Natural killer cell treated with Interleukin-12 subunit alpha and Interleukin-12 subunit beta and Interleukin-15 and Interleukin-18, amount 100 ng/mL, for 72 hours (primary cell): ENCODE results near the gene NPAT. TPM values are rescaled to one million over a fixed set of nuclear protein-coding genes. Genes with fewer than 3 reads are reported as not detected.

ENCODE experiments used
- ATAC-seq, 2 donors: fragments of 150-1000 bp; cut with Tn5 transposase in 1 of 2; sonication (Bioruptor Pico), chemical (Tn5 transposase) in 1 of 2; 2 replicates each; pipeline ENCODE4 v1.10.0; 2021
- DNase-seq: peaks from one replicate; pipeline ENCODE4 v3.0.0; 2022; ENCODE audit warnings: low spot score
- H3K27ac Mint-ChIP-seq, 2 donors: 1 replicate in 1 of 2; 2 replicates in 1 of 2; pipeline ENCODE4 v1.8.0; 2022; ENCODE audit warnings: mixed read lengths in 2 of 2, mild to moderate bottlenecking in 1 of 2, moderate library complexity in 1 of 2
- H3K27me3 Mint-ChIP-seq, 2 donors: 1 replicate in 1 of 2; 2 replicates in 1 of 2; pipeline ENCODE4 v1.8.0; 2022; ENCODE audit warnings: mixed read lengths in 2 of 2
- H3K36me3 Mint-ChIP-seq: one replicate; pipeline ENCODE4 v1.8.0; 2022; ENCODE audit warnings: mixed read lengths
- H3K4me1 Mint-ChIP-seq, 2 donors: 1 replicate in 1 of 2; 2 replicates in 1 of 2; pipeline ENCODE4 v1.8.0; 2022; ENCODE audit warnings: low read depth in 2 of 2, mixed read lengths in 2 of 2, mild to moderate bottlenecking in 1 of 2
- H3K4me3 Mint-ChIP-seq: one replicate; pipeline ENCODE4 v1.8.0; 2022; ENCODE audit warnings: mixed read lengths
- H3K9me3 Mint-ChIP-seq: 2 replicates; pipeline ENCODE4 v1.8.0; 2022; ENCODE audit warnings: mixed read lengths
- total RNA-seq, 2 donors: library from RNA; stranded (reverse); gene quantifications; one replicate each; pipeline ENCODE4 v1.2.3, GENCODE V29; 2022

The NPAT gene
- total RNA-seq, 2 donors from 2014 or later: 31.1 to 35.8 TPM

DNA sequence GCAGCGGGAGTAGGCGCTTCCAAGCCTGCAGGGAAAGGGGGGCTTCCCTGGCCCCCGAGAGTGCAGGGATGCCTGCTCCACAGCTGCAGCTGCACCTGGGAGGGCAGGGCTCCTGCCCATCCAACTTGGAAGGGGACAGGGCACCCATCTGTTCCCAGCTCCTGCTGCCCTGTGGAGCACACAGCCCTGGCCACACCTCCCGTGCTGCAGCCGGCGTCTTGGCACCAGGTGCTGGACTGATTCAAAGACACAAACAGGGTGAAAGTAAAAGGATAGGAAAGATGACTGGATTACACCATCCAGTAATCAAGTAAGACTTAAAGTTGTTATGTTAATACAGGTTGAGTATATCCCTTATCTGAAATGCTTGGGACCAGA lies 14.8 kb downstream of the NPAT start:
- no peak overlapping the region for H3K4me3 Mint-ChIP-seq
- DNase-seq (no peak), ATAC-seq (no peak)
- no peaks in the 10 kb centered on the region for H3K27me3 Mint-ChIP-seq
- H3K36me3 Mint-ChIP-seq: peaks cover 43% of the 10 kb centered on the region
- peaks cover 4% of the 10 kb centered on the region for H3K9me3 Mint-ChIP-seq
- H3K4me1 Mint-ChIP-seq: peaks cover 22 to 25% of the 10 kb centered on the region in 2 donors
- H3K27ac Mint-ChIP-seq: no peak overlapping the region

DNA sequence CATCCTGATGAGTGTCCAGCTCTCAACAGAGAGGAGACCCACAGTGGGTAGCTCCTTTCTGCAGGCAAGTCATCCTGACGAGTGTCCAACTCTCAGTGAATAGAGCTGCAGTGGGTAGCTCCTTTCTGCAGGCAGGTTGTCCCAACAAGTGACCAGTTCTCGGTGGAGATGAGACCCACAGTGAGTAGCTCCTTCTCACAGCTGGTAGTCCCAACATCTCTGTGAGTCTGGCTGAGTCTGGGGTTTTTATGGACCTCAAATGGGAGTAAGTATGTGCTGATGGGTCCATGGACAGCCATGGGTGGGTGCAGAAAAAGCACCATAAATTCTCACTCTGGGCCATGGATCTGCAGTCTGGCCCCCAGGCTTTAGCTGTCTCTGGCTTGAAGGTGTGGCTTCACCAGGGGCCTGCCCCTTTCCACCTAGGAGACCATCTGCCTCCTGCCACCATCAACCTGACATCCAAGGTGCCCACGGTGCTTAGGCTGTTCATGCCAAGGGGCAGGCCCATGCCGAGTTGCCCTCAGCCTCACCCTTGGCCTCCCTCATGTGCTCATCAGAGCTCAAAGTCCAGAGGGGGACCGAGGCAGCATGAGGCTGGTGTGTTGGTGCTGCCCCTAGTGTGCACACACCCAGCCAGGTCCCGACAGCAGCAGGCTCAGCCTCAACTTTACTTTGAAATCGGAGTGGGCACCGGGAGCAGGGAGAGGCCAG lies 15.3 kb downstream of the NPAT start:
- ATAC-seq: no peak
- Mint-ChIP-seq H3K36me3 (peaks cover 43% of the 10 kb centered on the region), H3K4me1 (peaks cover 22 to 25% of the 10 kb centered on the region in 2 donors), H3K27me3 (no peaks in the 10 kb centered on the region), H3K4me3 (no peak overlapping the region), H3K9me3 (peaks cover 4% of the 10 kb centered on the region), H3K27ac (no peak overlapping the region)
- no peak for DNase-seq

DNA sequence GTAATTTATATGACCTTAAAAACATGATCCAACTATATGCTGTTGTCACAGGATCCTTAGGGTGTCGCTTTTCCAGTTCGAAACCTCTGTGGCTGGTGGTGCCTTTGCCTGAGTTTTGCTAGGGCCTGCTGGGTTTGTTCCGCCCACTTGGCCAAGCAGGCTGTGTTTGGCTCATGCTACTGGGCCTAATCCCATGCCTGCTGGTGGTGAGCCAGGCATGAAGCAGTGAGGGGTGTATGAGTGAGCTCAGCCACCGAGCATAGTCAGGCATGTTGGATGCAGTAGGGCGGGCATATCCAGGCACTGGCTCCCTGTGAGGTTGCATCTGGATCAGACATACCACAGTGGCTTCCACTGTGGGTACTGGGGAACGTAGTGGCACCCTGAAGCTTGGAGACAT lies 16.3 kb downstream of the NPAT start:
- Mint-ChIP-seq H3K27ac (no peak overlapping the region), H3K4me3 (no peak overlapping the region), H3K9me3 (peaks cover 4% of the 10 kb centered on the region), H3K4me1 (peaks cover 25% of the 10 kb centered on the region in 2 donors), H3K27me3 (no peaks in the 10 kb centered on the region), H3K36me3 (peaks cover 43% of the 10 kb centered on the region)
- ATAC-seq (no peak), DNase-seq (no peak)

DNA sequence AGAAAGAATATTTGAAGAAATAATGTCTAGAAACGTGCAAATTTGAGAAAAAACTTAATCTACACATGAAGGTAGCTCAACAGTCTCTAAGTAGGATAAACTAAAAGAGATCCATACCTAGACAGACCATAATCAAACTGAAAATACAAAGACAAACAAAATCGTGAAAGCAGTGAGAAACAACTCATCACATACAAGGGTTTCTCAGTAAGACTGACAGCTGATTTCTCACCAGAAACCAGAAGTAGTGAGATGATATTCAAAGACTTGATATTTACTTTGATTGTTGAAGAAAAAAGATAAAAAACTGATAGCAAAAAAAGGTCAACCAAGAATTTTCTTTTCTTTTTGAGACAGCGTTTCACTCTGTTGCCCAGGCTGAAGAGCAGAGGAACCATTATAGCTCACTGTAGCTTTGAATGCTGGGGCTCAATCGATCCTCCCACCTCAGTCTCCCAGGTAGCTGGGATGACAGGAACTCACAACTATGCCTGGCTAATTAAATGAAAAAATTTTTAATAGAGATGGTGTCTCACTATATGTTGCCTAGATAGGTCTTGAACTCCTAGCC lies 17.4 kb downstream of the NPAT start:
- no peak for DNase-seq
- no peaks in the 10 kb centered on the region for H3K27me3 Mint-ChIP-seq
- H3K4me1 Mint-ChIP-seq: peaks cover 25 to 28% of the 10 kb centered on the region in 2 donors
- no peak overlapping the region for H3K4me3 Mint-ChIP-seq
- no peak overlapping the region for H3K27ac Mint-ChIP-seq
- ATAC-seq: no peak
- H3K9me3 Mint-ChIP-seq: peaks cover 4% of the 10 kb centered on the region
- peaks cover 34% of the 10 kb centered on the region for H3K36me3 Mint-ChIP-seq

DNA sequence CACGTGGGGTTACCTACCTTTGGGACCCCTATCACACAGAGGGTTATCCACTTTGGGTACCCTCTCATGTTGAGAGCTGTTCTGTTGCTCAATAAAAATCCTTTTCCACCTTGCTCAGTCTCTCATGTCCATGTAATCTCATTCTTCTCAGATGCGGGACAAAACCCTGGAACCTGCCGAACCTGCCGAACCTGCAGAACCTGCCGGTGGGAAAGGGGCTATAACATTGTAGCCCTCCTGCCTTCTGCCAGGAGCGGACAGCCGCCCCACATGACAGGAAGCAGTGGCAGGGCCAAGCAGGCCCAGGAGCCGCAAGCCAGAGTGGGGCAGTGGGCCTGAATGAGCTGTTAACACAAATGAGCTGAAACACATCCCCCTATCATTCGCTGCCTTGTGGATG lies 18.1 kb downstream of the NPAT start:
- H3K27ac Mint-ChIP-seq: no peak overlapping the region
- peaks cover 30 to 31% of the 10 kb centered on the region in 2 donors for H3K4me1 Mint-ChIP-seq
- ATAC-seq (no peak), DNase-seq (no peak)
- H3K4me3 Mint-ChIP-seq: no peak overlapping the region
- peaks cover 34% of the 10 kb centered on the region for H3K36me3 Mint-ChIP-seq
- H3K9me3 Mint-ChIP-seq: peaks cover 4% of the 10 kb centered on the region
- no peaks in the 10 kb centered on the region for H3K27me3 Mint-ChIP-seq

DNA sequence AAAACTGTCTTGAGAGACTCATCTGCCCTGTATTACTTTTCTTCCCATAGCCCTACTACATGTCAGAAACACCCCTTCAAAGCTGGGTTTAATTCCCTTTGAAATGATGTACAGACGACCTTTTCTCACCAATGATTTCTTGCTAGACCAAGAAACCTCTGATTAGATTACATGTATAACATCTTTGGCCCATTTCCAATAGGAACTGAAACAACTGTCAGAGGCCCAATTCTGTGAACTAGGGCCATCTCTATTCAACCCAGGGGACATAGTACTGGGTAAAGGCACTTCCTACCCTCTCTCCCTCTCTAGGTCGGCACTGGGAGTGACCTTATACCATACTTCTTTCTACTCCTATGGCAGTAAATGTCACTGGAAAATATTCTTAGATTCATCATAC lies 19.4 kb downstream of the NPAT start:
- ATAC-seq: no peak
- Mint-ChIP-seq H3K27ac (no peak overlapping the region), H3K36me3 (peaks cover 28% of the 10 kb centered on the region), H3K27me3 (no peaks in the 10 kb centered on the region), H3K4me1 (peaks cover 39 to 42% of the 10 kb centered on the region in 2 donors), H3K4me3 (no peak overlapping the region), H3K9me3 (peaks cover 4% of the 10 kb centered on the region)
- DNase-seq: no peak

DNA sequence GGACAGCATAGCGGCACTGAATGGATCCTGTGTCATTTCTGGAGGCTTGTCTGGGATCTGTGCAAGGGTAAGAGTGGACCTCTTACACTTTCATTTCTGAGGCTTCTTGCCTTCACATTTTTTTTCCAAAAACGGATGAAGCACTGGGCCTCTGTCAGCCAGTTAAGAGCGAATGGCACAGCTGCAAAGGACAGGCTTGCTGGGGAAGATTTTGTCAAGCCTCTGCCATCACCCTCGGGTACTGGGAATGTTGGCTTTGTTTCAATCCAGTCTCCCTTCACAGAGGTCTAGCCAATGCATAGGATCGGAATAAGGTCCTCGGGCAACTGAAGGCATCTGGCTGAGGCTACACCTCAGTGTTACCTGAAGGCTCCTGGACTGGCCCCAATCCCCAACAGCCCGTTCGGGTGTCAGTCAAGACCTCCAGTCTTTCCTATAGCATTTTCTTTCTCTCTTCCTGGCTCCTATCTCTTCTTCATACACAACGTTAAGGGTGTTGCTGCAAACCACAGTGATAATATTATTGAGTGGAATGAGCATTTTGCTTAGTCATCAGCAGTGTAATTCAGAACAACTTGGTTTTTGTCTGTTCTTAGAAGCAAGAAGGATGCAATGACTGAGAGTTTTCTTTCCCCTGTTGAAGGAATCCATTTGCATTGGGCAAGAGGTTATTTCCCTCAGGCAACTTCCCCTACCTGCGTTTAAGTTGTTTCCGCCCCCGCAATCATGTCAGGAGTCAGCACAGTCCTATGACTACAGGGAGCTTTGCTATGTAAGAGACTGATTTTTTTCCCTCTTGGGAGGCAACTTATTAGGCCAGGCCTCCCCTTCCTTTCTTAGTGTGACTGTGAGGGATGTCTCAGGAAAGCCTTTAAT lies 22.8 kb downstream of the NPAT start:
- Mint-ChIP-seq H3K27me3 (no peaks in the 10 kb centered on the region), H3K4me3 (peak overlapping the region; percentile 35), H3K9me3 (peaks cover under 1% of the 10 kb centered on the region), H3K36me3 (peaks cover 15% of the 10 kb centered on the region), H3K4me1 (peaks cover 37 to 53% of the 10 kb centered on the region in 2 donors), H3K27ac (peak overlapping the region; percentile 65 to 86)
- ATAC-seq (peak; percentile 82 to 84), DNase-seq (peak; percentile 65)

DNA sequence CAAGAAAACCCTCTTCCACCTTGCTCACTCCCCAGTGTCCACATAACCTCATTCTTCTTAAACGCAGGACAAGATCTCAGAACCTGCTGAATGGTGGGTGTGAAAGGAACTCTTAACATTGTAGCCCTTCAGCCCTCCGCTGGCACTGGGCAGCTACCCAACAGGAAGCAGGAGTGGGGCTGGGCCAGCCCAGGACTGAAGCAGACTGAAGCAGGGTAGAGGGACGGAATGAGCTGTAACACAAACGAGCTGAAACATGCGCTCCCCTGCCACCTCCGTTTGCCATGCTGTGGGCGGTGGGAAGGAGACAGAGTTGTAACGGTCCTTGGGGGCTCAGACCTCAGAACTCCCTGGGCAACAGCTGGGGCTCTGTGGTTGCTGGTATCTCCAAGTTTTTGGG lies 23.6 kb downstream of the NPAT start:
- peaks cover 10% of the 10 kb centered on the region for H3K36me3 Mint-ChIP-seq
- no peak for DNase-seq
- H3K4me1 Mint-ChIP-seq: peaks cover 35 to 50% of the 10 kb centered on the region in 2 donors
- no peak for ATAC-seq
- H3K9me3 Mint-ChIP-seq: no peaks in the 10 kb centered on the region
- peak overlapping the region; percentile 65 to 86 for H3K27ac Mint-ChIP-seq
- H3K4me3 Mint-ChIP-seq: no peak overlapping the region
- no peaks in the 10 kb centered on the region for H3K27me3 Mint-ChIP-seq

DNA sequence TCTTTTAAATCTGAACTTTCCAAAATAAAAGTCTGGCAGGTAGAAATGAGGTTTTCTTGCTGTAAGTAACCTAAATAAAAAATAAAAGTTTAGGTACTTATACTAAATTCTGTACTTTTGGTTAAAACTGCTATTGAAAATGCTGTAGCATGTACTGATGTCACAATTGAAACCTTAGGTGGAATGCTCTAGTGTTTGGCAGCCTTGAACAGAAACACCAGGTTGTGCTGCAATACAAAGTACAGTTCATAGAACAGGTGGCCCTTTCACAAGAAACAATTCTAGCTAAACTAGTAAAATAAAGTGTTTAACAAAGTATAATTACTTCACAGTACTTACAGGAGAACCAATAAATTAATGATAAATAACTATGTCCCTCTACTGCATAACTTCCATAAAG lies 25.1 kb downstream of the NPAT start:
- DNase-seq (no peak), ATAC-seq (no peak)
- Mint-ChIP-seq H3K27ac (peak overlapping the region in 1 of 2 donors; percentile 67), H3K36me3 (peaks cover 4% of the 10 kb centered on the region), H3K9me3 (no peaks in the 10 kb centered on the region), H3K4me1 (peaks cover 31 to 43% of the 10 kb centered on the region in 2 donors), H3K4me3 (peak overlapping the region; percentile 20), H3K27me3 (no peaks in the 10 kb centered on the region)

DNA sequence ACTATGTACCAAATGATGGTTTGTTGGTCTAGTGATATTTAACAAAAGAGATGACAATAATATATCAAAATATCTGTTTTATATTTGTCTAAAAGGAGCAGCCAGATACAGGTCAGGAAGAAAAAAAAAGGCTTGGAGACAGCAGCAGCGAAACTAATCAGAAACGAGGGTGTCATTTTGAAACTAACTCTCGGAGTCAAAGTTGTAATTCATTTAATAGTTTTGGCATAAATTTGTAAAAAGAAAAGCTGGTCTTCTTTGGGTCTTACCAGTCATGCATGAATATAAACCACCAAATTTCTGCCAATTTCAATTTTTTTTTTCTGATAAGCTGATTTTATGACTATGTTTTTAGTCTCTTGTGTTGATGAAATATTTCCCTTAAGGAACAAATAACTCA lies 25.5 kb downstream of the NPAT start:
- peak overlapping the region; percentile 20 for H3K4me3 Mint-ChIP-seq
- ATAC-seq: peak in 1 of 2 donors; percentile 57
- H3K36me3 Mint-ChIP-seq: peaks cover 4% of the 10 kb centered on the region

DNA sequence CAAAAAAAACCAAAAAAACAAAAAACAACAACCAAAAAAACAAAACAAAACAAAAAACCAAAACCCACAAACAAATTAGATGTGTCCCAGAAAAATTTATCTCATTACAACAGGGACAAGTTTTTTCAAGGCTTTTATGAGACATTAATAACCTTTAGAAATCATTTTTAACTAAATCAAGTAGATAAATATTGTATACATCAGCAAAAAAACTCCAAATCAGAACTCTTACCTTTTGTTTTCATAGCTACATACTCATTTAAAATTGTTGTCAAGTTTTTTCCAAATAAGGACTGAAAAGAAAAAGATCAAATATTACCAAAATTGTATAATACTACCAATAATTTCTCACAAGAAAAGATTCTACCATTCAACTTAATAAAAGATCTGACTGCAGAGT lies 28.7 kb downstream of the NPAT start:
- Mint-ChIP-seq H3K27ac (no peak overlapping the region), H3K4me1 (peaks cover 7 to 20% of the 10 kb centered on the region in 2 donors), H3K36me3 (peaks cover 6% of the 10 kb centered on the region), H3K4me3 (no peak overlapping the region), H3K27me3 (no peaks in the 10 kb centered on the region), H3K9me3 (no peaks in the 10 kb centered on the region)
- ATAC-seq (no peak), DNase-seq (no peak)

More for the DNA sequence above, 25.5 kb downstream of the NPAT start:
- H3K9me3 Mint-ChIP-seq: no peaks in the 10 kb centered on the region
- H3K4me1 Mint-ChIP-seq: peaks cover 29 to 43% of the 10 kb centered on the region in 2 donors
- H3K27me3 Mint-ChIP-seq: no peaks in the 10 kb centered on the region
- peak overlapping the region in 1 of 2 donors; percentile 67 for H3K27ac Mint-ChIP-seq
- DNase-seq: no peak

DNA sequence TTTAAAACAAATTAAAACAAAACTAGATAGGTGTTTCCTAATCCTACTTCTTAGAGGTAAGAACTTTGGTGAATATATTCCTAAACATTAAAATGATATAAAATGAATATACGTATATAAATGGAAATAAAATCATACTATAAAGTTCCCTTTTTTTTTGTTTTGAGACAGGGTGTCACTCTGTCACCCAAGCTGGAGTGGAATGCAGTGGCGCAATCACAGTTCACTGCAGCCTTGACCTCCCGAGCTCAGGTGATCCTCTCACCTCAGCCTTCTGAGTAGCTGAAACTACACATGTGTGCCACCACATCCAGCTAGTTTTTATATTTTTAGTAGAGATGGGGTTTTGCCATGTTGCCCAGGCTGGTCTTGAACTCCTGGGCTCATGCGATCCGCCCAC lies 44.9 kb downstream of the NPAT start:
- Mint-ChIP-seq H3K27ac (no peak overlapping the region), H3K4me3 (no peak overlapping the region), H3K9me3 (no peaks in the 10 kb centered on the region), H3K27me3 (no peaks in the 10 kb centered on the region), H3K36me3 (peaks cover 25% of the 10 kb centered on the region), H3K4me1 (peaks cover 0 to 3% of the 10 kb centered on the region in 2 donors)
- no peak for ATAC-seq
- DNase-seq: no peak

DNA sequence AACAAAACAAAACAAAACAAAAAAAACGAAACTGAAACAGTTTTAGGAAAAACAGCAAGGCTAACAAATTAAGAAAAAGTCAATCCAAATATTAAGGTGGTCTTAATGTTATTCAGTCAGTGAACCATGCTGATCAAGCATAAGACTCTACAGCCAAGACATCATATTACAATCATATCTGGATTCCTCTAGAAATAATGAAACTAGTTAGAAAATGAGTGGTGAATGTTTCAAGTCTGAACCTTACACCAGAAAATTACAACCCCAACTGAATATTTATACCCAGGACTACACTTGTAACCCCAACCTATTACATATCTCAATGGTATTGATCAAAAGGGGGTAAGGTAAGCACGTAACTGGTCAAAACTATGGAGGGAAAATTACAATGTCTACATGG lies 52.3 kb downstream of the NPAT start:
- H3K4me3 Mint-ChIP-seq: peak overlapping the region; percentile 80
- DNase-seq: no peak
- H3K4me1 Mint-ChIP-seq: peaks cover 16 to 34% of the 10 kb centered on the region in 2 donors
- peak in 1 of 2 donors; percentile 83 for ATAC-seq
- peak overlapping the region; percentile 61 to 76 for H3K27ac Mint-ChIP-seq
- no peaks in the 10 kb centered on the region for H3K27me3 Mint-ChIP-seq
- peaks cover 45% of the 10 kb centered on the region for H3K36me3 Mint-ChIP-seq
- H3K9me3 Mint-ChIP-seq: no peaks in the 10 kb centered on the region

DNA sequence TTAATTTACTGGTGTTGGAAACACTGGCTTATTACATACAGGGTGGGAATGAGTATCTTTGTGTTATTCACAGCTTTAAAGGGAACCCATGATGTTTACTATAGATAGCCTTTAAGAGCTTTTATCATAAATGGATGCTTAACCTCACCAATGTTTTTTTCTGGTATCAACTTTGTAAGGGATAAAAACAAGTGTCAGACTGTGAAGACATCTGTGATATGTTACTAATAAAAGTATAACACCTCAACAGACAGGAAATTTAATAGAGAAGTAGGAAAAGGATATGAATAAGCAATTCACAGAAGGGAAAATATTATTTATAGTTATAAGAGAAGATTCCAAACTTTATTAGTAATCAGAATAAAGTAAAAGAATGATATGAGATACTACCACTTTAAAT lies 54.8 kb downstream of the NPAT start:
- Mint-ChIP-seq H3K9me3 (no peaks in the 10 kb centered on the region), H3K36me3 (peaks cover 37% of the 10 kb centered on the region), H3K27me3 (no peaks in the 10 kb centered on the region), H3K4me1 (peaks cover 16 to 34% of the 10 kb centered on the region in 2 donors), H3K4me3 (peak overlapping the region; percentile 20), H3K27ac (peak overlapping the region; percentile 52 to 76)
- DNase-seq (no peak), ATAC-seq (peak in 1 of 2 donors; percentile 63)
